SIG-M5 (cell line): ENCODE results near the gene DLG2.

ENCODE experiments used
- DNase-seq: peaks from one replicate; lab custom pipeline; 2025; lab: John Stamatoyannopoulos, UW

DLG2 gene

DNA sequence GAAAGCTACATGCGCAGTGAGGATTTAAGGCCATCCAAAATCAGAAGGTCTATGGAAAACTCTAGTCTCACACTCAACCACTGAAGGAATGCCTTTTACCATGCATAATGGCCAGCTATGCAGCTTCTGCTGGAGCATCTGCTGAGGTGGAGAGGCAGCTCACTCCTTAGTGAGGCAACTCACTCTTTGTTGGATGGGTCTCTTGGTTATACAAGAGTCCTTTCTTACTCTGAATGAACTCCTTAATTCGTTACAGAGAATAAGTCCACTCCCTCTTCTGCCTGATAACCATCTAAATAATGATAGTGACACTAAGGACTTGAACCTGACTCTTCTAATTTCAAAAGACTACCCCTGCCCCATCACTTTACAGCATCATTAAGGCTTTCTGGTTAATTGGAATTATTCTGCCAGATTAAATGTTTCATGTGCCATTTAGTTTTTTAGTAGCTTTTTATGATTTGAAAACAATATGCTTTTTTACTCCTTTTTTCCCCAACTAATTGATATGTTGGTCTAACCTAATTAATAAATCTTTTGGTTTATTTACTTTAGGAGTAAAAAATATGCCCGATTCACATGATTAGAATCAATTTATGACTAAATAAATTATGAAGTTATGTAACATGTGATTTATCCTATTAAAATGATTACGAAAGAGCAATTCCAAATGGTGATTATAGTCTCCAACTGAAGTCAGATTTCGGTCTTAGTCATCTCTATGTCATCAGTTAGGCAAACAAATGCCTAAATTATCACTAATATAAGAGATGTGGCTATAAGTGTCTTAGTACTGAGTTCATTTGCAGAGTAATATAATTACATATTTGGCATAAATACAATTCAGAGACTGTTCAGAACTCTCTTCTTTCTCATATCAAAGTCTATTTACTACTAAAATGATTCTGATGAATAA, 2054.3 kb downstream of the DLG2 start:
- DNase-seq: no peak

DNA sequence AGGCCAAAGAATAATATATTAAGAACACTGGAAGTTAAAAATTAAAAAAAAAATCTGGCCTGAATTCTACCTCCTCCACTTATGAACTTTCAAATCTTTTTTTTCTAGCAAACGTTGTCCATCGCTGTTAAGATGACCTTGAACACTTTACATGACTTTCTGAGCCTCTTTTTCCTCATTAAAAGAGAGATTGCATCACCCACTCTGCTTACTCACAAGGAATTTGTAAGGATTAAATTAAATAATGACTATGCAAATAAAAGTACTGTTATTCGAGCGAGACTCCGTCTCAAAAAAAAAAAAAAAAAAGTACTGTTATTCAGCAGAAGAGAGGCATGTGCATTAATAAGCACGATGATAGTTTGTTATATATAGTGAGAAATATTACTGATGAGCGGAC, 2055.8 kb downstream of the DLG2 start:
- DNase-seq: no peak

DNA sequence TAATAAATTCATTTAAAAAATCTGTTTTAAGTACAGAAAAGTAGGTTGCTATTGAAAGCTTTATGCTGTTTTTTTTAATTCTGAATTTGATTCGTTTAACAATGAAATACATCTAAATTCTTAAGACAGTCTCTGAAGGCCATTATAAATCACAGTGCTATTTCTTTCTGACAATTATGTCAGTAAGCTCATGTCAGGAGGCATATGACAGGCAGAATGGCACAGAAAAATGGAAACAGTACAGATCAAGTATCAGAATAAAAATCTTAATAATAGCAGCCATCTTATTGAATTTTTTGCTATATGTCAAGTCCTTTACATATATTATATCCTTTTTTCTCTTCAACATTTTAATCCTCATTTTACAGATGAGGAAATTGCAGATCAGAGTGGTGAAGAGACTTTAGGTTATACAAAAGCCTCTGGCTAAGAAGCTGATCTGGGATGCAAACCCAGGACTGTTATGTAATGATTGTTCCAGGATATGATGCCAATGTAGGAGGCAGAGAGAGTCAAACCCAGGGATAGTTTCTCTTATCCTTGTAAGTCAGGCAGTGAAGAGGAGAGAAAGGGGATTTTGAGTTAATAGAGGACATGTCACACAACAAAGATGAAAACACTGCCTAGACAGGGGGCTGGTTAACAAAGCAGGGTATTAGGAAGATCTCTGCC, 2057.9 kb downstream of the DLG2 start:
- DNase-seq: no peak

DNA sequence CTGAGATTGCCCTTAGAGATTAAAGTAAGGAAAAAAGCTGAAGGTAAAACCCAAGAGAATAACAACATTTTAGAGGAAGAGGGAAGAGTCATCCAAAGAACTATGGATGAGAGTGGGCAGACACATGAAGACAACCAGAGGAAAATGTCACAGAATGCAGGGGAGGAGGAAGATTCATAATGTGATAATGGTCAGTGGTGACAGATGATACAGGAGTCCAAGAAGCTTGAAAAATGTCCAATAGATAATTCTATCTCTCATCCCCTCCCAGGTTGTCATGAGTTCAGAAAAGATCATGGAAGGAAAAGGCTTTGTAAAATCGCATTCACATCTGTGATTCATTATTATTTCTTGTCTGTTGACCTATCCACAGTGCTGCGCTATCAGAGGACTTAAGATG, 2058.6 kb downstream of the DLG2 start:
- no peak for DNase-seq

DNA sequence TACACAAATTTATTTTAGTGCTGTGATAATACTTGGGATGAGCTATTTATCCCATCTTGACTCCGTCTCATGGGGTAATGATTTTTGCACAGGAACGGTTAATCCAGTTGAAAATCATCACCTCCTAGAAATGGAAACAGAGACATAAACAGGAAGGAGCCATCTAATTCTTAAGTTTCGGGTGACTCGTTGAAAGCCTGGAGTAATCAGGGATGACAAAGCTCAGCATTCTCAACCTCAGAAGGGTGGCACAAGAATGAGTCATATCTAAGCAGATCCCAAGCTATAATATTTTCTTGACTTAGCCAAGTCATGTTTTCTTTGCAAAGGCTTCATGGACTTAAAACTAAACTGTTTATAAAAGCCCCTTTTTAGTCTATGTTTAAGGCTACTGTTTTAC, 2060.2 kb downstream of the DLG2 start:
- DNase-seq: no peak

DNA sequence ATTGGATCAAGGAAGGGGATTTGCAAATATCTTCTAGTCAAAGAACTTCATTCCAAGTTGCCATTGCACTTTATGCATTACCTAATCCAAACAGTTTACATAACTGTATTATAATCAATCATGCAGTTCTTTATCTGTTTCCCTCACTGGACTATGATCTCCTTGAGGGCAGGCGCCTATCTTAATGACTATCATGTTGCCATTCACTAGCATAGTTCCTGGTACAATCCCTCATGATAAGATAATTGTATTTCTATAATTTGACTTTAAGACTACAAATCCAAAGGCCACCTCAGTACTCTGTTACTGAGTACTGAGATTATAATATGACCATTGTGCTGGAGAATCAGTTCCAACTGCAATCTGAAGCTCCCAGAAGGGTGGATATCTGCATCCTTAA, 2062.3 kb downstream of the DLG2 start:
- DNase-seq: no peak

DNA sequence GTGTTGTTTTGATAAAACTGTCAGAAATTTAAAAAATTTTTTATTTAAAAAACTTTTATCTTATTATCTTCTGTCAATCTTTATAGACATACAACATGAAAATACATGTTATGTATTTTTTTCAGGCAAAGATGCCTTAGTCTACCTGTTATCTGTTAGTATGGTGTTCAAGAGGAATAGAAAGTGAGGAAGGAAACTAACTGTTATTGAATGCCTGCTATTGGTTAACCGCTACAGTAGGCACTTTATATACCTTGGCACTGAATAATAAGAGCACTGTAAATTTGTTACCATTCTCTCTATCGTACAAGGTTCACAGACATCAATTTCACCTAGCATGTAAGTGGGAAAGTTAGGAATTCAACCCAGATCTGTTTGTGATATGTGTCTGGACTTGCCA, 2068.9 kb downstream of the DLG2 start:
- DNase-seq: no peak

DNA sequence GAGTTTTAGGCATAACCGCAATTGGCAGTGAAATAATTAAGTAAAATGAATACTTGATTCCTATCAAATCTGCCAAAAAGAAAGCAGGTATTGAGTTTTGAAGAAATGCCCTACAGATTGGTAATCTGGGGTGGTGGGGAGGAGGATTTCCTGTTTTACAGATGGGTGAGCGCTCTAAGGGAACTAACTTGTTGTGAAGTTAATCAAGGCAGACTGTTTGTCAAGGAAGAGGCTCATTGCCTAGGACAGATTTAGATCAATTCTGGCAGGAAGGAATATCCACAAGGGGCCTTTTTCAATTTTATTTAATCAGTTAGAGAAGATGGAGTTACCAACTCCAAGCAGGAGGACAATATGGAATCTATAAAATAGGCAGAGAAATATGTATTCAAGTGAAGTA, 2069.5 kb downstream of the DLG2 start:
- DNase-seq: no peak

DNA sequence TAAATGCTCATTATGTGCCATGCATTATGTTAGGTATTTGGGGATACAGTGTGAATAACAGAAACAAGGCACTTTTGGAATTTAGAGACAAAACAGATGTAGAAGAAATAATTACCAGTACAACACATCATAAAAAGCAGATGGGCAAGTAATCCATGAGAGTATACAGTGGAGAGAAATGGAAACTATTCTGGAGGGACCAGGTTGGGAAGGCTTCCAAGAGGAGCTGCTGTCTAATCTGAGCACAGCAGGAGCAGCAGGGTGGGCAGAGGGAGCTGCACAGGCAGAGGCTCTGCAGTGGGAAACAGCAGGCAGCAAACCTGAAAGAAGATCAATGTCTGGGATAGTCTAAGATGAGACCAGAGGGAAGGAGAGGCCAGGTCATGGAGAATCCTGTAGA, 2072.3 kb downstream of the DLG2 start:
- no peak for DNase-seq

DNA sequence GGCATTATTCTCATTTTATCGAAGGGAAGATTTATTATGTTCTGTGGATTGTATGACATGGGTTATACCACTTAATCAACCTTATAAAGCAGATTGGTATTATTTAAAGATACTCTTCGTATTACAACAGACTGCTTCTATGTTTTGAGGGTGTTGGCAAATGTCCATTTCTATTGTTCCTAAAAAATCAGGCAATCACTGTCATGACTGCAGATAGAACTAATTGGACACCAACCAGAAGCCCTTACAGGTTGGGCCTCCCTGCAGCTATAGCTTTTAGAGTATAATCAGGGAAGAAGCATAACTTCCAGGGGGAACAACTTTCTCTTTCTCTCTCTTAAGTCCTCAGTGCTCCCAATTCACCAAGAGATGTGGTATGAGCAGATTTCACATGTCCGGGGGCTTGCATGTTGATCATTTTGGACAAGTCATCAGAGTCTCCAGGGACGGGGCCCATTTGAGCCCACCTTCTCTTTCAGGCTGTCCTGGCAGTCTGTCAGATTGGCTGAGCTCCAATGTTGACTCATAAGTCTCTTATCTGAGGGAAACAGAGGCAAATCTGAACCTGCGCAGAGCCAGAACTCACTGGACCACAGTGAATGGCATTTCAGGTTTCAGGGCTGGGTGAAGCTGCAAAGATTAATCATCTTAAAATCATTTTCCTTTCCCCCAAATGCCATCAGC, 2077.0 kb downstream of the DLG2 start:
- no peak for DNase-seq

DNA sequence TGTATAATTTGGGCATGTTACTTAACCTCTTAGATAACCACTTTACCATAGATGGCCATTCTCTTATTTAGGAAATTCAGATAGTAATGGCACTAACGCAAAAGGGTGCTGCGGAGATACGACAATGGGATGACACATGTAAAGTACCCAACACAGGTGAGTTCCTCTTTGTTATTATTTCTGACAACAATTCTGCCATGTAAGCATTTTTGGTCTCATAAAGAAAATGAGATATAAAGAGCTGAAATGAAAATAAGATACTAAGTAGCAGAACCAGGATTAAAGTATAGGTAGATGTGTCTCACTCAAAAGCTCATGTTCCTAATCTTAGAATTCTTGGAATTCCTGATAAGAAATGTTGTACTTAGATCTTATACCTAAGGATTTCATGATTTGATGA, 2080.8 kb downstream of the DLG2 start:
- DNase-seq: no peak

DNA sequence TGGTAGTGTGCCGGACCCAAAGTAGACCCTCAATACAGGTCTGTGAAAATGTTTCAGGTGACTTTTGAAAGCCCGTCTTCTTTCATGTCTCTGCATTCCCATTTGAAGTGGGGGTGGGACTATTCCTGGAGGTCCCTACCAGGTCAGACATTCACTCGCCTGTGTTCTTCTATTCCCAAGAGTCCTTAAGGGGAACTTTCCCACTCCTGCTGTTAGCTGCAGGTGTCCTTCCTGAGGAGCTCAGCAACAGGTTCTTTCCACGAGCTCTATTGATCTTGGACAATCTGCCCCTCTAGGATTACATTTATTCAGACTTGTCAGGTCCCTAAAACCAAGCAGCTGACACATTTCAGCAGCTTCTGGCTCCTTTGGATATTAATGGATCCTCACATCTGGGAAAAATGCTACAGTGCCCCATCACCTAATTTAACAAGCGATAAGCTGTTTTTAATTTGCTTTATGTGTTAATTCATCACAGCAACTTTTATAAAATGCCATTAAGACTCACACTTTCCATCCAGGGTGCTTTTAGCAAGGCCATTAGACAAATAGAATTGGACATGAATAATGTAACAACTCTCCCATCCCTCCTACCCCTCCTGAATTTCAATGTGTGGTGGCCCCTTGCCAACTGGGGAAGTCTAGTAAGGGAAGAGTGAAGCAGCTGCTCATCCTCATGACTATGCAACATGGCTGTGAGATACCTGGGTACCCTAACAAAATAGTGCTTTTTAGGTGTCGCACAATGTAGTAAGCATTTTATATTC, 2081.5 kb downstream of the DLG2 start:
- no peak for DNase-seq

DNA sequence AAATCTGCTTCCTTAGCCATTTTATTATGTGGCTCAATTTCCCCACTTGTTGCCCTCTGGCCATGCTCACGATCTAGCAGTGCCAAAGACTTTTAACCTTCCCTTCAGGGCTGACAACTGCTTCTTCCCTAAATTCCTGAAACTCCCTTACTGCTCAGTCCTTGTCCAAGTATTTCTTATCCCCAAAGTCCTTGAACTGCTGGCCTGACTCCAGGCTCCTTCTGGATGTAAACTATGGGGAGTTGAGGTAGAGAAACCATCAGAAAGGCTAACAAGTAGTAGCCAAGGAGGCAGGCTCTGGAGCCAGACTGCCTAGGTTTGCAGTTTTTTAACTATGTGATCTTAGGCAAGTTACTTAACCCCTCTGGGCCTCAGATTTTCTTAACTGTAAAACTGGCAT, 2082.3 kb downstream of the DLG2 start:
- no peak for DNase-seq

DNA sequence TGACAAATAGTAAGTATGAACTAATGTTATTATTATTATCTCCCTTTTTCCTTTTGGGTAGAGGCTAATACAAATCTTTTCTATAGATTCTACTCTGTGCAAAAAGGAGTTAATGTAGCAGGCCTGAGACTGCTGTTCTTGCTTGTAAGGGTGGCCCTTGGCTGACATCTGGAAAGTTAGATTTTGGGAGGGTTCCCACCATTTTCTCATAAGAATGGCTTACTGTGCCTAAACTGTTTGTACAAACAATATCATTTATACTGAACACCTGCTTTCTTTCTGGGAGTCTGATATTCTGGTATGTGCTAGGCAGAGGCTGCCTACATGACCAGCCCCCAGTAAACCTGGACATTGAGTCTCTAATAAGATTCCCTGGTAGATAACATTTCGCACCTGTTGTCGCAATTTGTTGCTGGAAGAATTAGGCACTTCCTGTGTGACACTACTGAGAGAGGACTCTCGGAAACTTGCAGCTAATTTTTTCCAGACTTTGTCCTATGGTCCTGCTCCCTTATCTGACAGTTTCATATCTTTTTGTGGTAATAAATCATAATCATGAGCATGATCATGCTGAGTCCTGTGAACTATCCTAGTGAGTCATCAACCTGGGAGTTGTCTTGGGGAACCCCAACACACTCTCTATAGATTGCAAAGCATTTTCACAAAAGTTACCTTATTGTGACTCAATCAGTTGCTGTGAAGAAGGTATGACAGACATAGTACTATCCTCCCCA, 2083.3 kb downstream of the DLG2 start:
- no peak for DNase-seq

DNA sequence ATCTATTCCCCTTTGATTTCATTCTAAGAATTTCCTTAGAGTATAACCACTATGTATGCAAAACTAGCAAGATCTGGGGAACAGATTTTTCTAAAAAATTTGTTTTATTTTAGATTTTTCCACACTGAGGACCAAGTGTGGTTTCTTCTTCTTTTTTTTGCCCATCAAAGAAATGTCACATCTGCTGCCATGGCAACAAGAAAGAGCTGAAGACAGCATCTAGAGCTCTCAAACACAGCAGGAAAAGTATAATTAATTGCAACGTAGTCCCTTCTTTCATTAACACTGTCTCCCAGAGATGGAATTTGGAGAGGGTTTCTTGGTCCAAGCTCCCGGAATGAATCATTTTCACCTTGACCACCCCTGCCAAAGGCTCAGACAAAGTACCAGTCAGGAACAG, 2084.3 kb downstream of the DLG2 start:
- DNase-seq: no peak

DNA sequence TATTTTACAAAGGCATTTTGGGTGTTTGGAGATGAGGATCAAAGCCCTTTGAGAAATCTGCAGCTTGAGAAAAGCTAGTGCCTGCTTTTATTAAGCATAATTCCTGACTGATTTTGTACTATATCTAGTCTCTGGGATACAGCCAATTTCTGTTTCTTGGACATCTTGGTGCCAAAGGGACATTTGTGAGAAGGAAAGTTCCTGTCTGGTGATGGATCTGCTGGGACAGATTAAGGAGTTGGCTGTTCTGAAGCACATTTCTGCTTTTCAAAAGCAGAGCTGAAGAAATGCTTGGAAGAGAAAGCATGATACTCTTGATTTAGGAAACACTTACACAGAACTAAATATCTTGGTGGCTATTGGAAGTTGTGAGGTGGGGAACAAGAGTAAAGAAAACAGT, 2086.4 kb downstream of the DLG2 start:
- DNase-seq: no peak

DNA sequence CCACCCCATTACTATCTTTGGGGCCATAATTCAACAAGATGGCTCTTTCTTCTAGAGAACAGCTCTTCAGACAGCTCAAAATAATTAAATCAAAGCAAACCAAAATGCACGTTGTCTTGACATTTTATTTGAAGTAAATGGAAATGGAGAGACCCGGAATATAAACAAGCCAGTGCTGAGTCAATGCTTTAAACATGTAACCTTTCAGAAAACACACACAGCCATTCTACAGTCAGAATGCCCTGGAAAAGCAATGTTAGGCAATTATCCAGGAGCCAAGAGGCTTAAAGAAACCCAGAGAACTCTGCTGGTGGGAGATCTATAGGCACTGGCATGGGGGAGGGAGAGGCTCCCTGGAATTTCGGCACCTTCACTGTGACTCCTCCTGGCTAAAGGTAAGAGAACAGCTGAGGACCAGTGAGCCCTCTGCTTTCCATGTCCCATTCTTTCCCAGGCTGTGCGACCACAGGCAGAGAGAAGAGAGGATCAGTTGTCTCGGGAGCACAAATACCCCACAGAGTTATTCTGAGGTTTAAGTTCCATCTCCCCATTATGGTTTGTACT, 2086.9 kb downstream of the DLG2 start:
- DNase-seq: no peak

DNA sequence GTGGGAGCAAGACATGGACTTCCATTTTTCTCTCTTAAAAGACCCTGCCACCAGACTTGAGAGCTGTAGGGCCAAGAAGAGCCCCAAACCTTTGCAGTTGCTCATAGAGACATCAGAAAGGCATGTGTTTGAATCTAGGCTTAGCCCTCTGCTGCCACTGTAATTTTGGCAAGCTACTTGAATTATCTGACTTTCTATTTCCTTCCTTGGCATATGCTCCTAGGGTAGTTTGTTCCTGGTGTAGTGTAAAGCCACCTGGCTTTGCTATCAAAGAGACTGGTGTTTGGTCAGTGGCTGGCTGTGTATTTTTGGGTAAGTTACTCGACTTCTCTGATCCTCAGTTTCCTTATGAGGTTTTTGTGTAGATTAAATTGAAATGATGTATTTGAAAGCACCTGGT, 2088.9 kb downstream of the DLG2 start:
- no peak for DNase-seq

DNA sequence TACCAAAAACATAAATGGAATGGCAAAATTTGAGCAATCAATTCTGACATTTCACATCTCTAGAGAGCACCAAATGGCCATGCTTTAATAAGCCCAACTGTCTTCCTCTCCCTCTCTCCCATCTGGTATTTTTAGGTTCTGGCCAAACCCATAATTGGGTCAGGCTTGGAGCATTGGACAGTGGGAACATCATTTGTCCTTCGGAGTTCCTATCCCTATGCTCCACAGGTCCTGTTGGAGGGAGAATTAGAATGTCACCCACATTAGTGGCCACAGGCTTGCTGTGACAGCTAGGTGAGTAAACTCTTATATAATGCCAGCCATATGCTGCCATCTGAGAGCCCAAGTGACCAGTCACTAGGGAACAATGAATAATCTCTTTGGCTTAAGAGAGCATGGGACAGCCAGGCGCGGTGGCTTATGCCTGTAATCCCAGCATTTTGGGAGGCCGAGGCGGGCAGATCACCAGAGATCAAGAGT, 2090.0 kb downstream of the DLG2 start:
- no peak for DNase-seq

DNA sequence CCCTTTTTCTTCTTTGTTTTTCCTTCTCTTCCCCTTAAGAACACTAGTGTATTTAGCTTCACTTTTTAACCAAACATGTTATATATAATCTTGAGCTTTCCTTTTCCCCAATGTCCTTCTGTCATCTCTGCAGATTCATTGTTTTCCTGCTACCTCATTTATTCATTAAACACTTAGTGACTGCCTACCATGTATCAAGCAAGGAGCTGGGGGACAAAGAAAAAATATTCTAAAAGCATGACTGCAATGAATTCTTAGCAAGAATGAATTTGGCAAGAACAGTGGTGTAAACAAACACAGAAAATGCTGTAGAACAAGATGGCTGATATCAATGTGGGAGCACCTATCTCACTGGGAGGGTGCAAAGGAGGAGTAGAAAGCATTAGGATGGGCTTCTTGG, 2094.0 kb downstream of the DLG2 start:
- no peak for DNase-seq

DNA sequence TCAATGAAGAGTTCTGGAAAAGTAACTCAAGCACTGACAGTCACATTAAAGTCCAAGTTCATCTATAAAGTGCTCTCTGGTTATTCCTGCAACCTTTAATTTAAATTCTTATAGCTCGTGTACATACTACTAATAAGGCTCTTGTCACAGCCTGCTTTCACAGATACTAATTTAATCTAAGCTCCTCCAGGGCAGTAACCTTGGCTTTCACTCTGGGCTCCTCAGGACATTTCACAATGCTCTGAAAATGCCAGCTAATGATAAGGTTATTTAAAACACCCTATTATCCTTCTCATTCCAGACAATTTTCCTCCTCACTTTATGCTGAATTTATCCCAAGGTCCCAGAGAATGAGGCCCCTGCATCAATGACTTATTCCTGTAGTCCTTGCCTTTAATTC, 2098.3 kb downstream of the DLG2 start:
- no peak for DNase-seq
